IPS DF 6.9 (cell line): ENCODE results near the gene LMTK3.

Experiments
- DNase-seq: peaks from one replicate; pipeline ENCODE4 v3.0.0-alpha.2; 2013; ENCODE audit warnings: low read depth, low spot score
- H3K27ac ChIP-seq: one replicate; pipeline ENCODE4 v1.5.1; 2013; ENCODE audit warnings: low read length, control low read depth
- H3K27me3 ChIP-seq: 2 replicates; pipeline ENCODE4 v1.6.1; 2013; ENCODE audit warnings: mild to moderate bottlenecking, low read length; ENCODE audit not compliant: control insufficient read depth, insufficient read depth
- H3K36me3 ChIP-seq: 2 replicates; pipeline ENCODE4 v1.6.1; 2013; ENCODE audit warnings: low read length; ENCODE audit not compliant: control insufficient read depth, insufficient read depth
- H3K4me1 ChIP-seq: 2 replicates; pipeline ENCODE4 v1.6.1; 2013; ENCODE audit warnings: low read length; ENCODE audit not compliant: control insufficient read depth, insufficient read depth
- H3K4me3 ChIP-seq: 2 replicates; pipeline ENCODE4 v1.5.1; 2013; ENCODE audit warnings: mild to moderate bottlenecking, low read length
- H3K9me3 ChIP-seq: 2 replicates; pipeline ENCODE4 v1.6.1; 2013; ENCODE audit warnings: low read length, inconsistent platforms; ENCODE audit not compliant: control insufficient read depth, insufficient read depth
- WGBS: extraction: QIAGEN DNeasy Blood & Tissue Kit; methylation state at CpG from one replicate; pipeline ENCODE4 v1.1.7; 2013; ENCODE audit warnings: mixed read lengths, missing lambda C conversion rate; ENCODE audit not compliant: insufficient read length, insufficient coverage; 5-methylcytosine and 5-hydroxymethylcytosine counted together

LMTK3 gene

DNA sequence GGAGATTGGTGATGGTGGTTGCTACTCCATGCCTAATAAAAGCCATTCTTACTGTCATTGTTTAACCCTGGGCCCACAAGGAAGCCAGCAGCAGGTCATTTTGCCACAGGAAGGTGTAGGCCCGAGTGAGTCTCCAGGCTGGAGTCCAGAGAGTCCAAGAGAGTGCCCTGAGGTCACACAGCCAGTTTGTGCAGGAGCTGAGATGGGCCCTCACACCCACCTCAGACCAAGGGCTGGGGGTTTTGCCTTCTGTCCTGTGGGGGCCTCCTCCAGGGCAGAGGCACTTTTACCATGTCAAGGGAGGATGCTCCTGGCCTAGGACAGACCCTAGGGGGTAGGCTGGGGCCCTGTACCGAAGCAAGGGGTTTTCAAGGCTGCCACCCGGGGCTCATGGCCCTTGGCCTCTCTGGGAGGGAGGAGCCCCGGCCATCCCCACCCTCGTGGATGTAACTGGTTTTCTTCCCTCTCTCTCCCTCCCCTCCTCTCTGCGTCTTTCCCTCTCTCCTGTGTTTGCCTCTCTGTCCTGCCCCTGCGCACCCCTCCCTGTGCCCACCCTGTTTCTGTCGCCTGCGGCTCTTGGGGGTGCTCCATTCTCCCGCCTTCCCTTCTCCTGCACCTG lies 34.5 kb downstream of the LMTK3 start:
- H3K4me1 ChIP-seq, result peaks cover 2% of the 10 kb centered on the region; the same call in 1 of the 2 replicates
- H3K4me3 ChIP-seq, result no peak overlapping the region
- H3K27me3 ChIP-seq, result no peaks in the 10 kb centered on the region
- peaks cover 39% of the 10 kb centered on the region for H3K36me3 ChIP-seq
- WGBS, result no CpG with 5 or more reads among the region's 10 CpGs
- DNase-seq, result no peak
- H3K27ac ChIP-seq, result no peak overlapping the region
- H3K9me3 ChIP-seq, result no peaks in the 10 kb centered on the region

DNA sequence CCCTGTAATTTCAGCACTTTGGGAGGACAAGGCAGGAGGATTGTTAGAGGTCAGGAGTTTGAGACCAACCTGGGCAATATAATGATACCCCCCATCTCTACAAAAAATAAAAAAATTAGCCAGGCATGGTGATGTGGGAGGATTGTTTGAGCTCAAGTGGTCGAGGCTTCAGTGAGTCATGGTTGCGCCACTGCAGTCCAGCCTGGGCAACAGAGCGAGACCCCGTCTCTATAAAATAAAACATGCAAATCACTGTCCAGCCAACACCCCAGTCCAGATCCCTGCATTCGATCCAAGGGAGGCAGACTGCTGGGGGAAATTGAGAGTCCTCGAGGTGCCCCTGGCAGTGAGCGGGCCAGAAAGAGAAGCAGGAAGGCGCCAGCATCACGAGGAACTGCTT lies 35.5 kb downstream of the LMTK3 start:
- Histone ChIP-seq H3K9me3 (no peaks in the 10 kb centered on the region), H3K27ac (no peak overlapping the region), H3K36me3 (peaks cover 46% of the 10 kb centered on the region), H3K4me1 (peaks cover 2% of the 10 kb centered on the region; the same call in 1 of the 2 replicates), H3K4me3 (no peak overlapping the region), H3K27me3 (no peaks in the 10 kb centered on the region)
- DNase-seq, result no peak
- WGBS, result no CpG with 5 or more reads among the region's 9 CpGs

DNA sequence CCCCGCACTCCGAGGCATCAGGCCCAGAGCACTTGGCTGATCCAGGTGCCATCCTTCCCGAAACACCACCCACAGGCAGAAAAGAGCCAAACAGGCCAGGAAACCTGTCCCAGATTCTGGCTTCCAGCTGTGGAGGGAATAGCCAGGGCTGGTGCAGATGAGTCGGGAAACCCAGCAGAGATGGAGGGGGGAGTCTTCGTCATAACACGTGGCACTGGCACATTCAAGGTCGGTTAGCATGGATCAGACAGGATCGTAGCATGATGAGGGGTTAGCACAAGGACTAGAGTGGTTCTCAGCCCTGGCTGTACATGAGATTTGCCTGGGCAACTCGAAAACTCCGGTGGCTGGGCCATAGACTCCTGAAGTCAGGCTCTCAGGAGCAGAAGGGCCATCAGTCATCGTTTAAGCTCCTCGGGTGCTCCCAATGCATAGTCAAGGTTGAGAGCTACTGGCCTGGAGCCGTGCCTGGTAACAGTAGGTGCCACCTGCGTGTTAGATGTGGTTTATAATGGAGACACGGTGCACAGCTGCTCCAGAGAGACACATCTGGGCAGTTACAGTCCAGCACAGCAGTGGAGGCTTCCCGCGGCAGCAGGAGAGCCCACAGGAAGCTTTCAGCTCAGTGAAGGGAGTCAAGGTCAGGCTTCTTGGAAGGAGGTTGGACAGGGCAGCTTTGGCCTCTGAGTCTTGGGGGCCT lies 36.1 kb downstream of the LMTK3 start:
- H3K27ac ChIP-seq, result no peak overlapping the region
- H3K36me3 ChIP-seq, result peaks cover 52% of the 10 kb centered on the region

DNA sequence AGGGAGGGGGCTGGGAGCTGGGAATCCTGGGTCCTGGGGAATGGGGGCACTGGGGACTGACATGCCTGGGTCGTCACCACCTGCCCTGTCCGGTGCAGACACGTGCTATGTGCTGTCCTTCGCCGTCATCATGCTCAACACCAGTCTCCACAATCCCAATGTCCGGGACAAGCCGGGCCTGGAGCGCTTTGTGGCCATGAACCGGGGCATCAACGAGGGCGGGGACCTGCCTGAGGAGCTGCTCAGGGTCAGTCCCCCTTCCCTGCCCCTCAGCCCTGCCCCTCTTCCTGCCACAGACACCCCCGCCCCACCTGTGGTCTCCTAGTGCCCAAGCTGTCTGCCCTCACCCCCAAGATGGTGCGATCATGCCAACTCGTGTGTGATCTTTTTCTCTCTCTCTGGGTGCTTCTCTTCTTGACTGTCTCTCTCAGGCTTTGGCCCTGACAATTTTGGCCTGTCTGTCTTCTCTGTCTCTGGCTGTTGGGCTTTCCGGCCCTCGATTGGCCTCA lies 37.5 kb downstream of the LMTK3 start:
- DNase-seq, result no peak
- no CpG with 5 or more reads among the region's 16 CpGs for WGBS
- H3K4me1 ChIP-seq, result no peaks in the 10 kb centered on the region
- peaks cover 52% of the 10 kb centered on the region for H3K36me3 ChIP-seq
- no peaks in the 10 kb centered on the region for H3K27me3 ChIP-seq
- no peak overlapping the region for H3K27ac ChIP-seq
- no peak overlapping the region for H3K4me3 ChIP-seq
- H3K9me3 ChIP-seq, result no peaks in the 10 kb centered on the region

More for the DNA sequence above, 36.1 kb downstream of the LMTK3 start:
- H3K9me3 ChIP-seq, result no peaks in the 10 kb centered on the region
- WGBS, result no CpG with 5 or more reads among the region's 17 CpGs
- no peaks in the 10 kb centered on the region for H3K27me3 ChIP-seq
- H3K4me1 ChIP-seq, result no peaks in the 10 kb centered on the region
- no peak for DNase-seq
- H3K4me3 ChIP-seq, result no peak overlapping the region

DNA sequence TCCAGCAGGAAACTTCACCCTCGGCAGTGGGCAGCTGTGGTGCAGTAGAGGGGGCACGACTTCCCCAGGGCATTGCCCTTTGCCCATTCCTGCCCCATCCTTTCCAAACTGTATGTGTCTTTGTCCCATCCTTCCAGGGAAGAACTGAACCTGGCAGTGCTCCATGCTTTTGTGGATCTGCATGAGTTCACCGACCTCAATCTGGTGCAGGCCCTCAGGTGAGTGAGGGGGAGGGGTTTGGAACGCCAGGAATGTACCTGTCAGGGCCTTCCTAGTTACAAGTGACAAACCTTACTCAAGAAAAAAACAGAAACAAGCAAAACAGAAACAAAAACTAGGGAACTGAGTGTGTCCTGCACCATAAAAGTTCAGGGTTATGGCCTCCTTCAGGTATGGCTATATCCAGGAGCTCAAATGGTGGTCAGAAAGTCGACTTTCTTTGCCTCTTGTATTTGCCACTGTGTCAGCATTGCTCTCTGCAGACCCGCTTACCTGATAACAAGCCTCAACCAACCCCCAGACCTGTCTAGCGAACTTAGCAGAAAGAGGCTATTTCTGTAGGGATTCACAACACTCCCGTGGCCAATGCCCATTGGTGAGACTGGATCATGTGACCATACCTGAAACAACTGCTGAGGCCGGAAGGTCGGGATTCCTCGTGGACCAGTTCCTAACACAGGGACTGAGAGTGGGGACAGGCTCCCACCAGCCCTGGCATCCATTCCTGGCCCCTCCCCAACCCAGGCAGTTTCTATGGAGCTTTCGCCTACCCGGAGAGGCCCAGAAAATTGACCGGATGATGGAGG lies 38.3 kb downstream of the LMTK3 start:
- peaks cover 50% of the 10 kb centered on the region for H3K36me3 ChIP-seq
- no peaks in the 10 kb centered on the region for H3K9me3 ChIP-seq
- H3K4me1 ChIP-seq, result no peaks in the 10 kb centered on the region
- no CpG with 5 or more reads among the region's 14 CpGs for WGBS
- H3K27me3 ChIP-seq, result no peaks in the 10 kb centered on the region
- H3K27ac ChIP-seq, result no peak overlapping the region
- no peak for DNase-seq
- H3K4me3 ChIP-seq, result no peak overlapping the region

DNA sequence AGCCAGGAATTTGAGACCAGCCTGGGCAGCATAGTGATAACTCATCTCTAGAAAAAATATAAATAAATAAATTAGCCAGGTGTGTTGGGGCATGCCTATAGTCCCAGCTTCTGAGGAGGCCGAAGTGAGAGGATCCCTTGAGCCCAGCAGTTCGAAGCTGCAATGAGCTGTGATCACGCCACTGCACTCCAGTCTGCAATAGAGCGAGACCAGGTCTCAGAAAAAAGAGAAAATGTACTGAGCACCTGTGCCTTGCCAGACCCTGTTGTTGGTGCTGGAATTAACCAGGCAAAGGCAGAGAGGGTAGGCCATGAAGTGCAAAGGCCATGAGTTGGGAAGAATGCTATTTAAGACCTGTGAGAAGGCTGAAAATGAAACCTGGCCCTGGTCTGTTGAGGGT lies 39.8 kb downstream of the LMTK3 start:
- H3K4me1 ChIP-seq, result no peaks in the 10 kb centered on the region
- peaks cover 50% of the 10 kb centered on the region for H3K36me3 ChIP-seq
- DNase-seq, result no peak
- WGBS, result no CpG with 5 or more reads among the region's 4 CpGs
- no peak overlapping the region for H3K4me3 ChIP-seq
- H3K27me3 ChIP-seq, result no peaks in the 10 kb centered on the region
- H3K9me3 ChIP-seq, result no peaks in the 10 kb centered on the region
- H3K27ac ChIP-seq, result no peak overlapping the region

DNA sequence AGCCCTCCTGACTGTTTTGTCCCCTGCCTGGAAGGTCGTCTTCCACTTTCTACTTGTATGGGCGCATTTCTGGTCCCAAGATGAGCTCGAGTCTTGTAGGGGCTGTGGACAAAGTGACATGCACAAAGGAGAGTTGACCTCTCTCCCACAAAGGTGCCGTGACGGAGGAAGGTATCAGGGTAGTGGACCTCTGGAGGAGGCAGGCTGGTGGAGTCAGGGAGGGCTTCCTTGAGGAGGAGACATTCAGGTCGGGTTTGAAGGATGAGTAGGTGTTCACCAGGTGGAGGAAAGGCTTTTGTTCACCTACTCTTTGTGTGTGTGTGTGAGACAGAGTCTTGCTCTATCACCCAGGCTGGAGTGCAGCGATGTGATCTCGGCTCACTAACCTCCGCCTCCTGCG lies 40.8 kb downstream of the LMTK3 start:
- H3K36me3 ChIP-seq, result peaks cover 49% of the 10 kb centered on the region
- no peaks in the 10 kb centered on the region for H3K4me1 ChIP-seq
- no peak overlapping the region for H3K4me3 ChIP-seq
- H3K27ac ChIP-seq, result no peak overlapping the region
- DNase-seq, result no peak
- H3K9me3 ChIP-seq, result no peaks in the 10 kb centered on the region
- no peaks in the 10 kb centered on the region for H3K27me3 ChIP-seq
- no CpG with 5 or more reads among the region's 10 CpGs for WGBS

DNA sequence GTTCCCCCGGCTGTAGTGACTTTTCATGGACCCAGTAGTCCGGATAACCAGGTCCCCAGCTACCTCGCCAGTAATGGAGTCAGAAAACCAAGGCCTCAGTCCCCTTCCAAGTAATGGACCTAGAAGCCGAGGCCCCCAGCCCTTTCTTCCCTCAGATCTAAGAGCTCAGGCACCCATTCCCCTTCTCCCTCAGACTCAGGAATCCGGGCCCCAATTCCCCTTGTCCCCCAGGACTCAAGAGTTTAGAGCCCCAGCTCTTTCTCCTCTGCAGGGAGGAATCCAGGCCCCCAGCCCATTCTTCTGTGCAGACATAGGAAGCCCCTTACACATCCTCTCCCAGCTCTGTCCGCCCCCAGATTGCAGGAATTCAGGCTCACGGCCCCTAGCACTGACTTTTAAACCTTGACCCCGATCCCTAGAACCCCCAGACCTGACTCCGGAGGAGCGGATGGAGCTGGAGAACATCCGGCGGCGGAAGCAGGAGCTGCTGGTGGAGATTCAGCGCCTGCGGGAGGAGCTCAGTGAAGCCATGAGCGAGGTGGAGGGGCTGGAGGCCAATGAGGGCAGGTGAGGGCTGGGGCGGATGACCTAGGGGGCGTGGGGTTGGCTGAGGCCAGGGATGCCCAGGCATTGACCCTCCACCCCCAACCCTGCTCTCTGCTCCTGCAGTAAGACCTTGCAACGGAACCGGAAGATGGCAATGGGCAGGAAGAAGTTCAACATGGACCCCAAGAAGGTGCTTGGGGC lies 41.5 kb downstream of the LMTK3 start:
- H3K4me3 ChIP-seq, result peak overlapping the region; percentile 90; the same call in 1 of the 2 replicates
- no peaks in the 10 kb centered on the region for H3K9me3 ChIP-seq
- no peak overlapping the region for H3K27ac ChIP-seq
- DNase-seq, result no peak
- H3K27me3 ChIP-seq, result no peaks in the 10 kb centered on the region
- no peaks in the 10 kb centered on the region for H3K4me1 ChIP-seq
- no CpG with 5 or more reads among the region's 20 CpGs for WGBS
- peaks cover 42% of the 10 kb centered on the region for H3K36me3 ChIP-seq

DNA sequence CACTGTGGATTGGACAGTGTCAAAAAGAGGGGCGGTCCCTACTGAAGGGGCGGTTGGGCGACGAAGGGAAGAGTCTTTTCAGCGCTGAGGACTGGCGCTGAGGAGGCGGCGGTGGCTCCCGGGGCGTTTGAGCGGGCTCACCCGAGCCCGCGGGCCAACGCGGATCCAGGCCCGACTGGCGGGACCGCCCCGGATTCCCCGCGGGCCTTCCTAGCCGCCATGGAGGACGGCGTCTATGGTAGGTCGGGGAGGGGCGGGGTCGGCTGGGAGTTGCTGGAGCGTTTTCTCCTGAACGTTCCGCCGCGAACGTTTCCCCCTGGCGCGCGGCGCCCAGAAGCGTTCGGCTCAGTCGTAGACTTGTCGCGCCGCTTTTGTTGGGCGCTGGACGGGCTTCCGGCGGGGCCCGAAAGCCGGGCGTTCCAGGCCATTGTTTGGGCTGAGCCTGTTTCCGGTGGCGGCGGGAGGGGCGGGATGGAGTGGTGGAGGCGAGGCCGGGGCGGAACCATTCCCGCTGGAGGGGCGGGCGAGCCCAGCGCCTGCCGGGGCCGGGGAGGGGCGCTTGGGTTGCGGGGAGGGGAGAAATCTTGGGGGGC lies 42.2 kb downstream of the LMTK3 start, which contains the start of gene CYTH2:
CYTH2 (plus strand) TSS at position 81 of the 593 bp plus-strand sequence; CDS start at position 220, 139 bp downstream.
- no peaks in the 10 kb centered on the region for H3K27me3 ChIP-seq
- H3K9me3 ChIP-seq, result no peaks in the 10 kb centered on the region
- peak within 1 kb of the TSS; percentile 90 for H3K4me3 ChIP-seq
- no peak within 1 kb of the TSS for H3K27ac ChIP-seq
- peaks cover 37% of the 10 kb centered on the region for H3K36me3 ChIP-seq
- H3K4me1 ChIP-seq, result no peaks in the 10 kb centered on the region
- DNase-seq, result peak; percentile 50
- WGBS, result no CpG with 5 or more reads among the region's 66 CpGs
